Neural crest cell (in vitro differentiated cells): ENCODE results near the gene ABCA13. TPM values are rescaled to one million over a fixed set of nuclear protein-coding genes. Genes with fewer than 3 reads are reported as not detected.

ENCODE experiments used
- DNase-seq: peaks from one replicate; pipeline ENCODE4 v3.0.0; 2021; ENCODE audit warnings: low read depth, mixed read lengths, low spot score
- H3K27ac Mint-ChIP-seq: one replicate; pipeline ENCODE4 v1.8.0; 2021; ENCODE audit warnings: mild to moderate bottlenecking, mixed read lengths; ENCODE audit not compliant: unreplicated experiment
- H3K27me3 Mint-ChIP-seq: 2 replicates; pipeline ENCODE4 v1.8.0; 2021; ENCODE audit warnings: low read depth, mild to moderate bottlenecking, mixed read lengths
- H3K36me3 Mint-ChIP-seq: 2 replicates; pipeline ENCODE4 v1.8.0; 2021; ENCODE audit warnings: low read depth, mild to moderate bottlenecking, mixed read lengths
- H3K4me1 Mint-ChIP-seq: 2 replicates; pipeline ENCODE4 v1.8.0; 2021; ENCODE audit warnings: mixed read lengths
- H3K4me3 Mint-ChIP-seq: one replicate; pipeline ENCODE4 v1.8.0; 2021; ENCODE audit warnings: mild to moderate bottlenecking, mixed read lengths
- H3K9me3 Mint-ChIP-seq: 2 replicates; pipeline ENCODE4 v1.8.0; 2021; ENCODE audit warnings: mixed read lengths
- total RNA-seq: library from RNA; stranded (reverse); gene quantifications from 2 replicates; pipeline ENCODE4 v1.2.1, GENCODE V29; 2021
- TF ChIP-seq, protein P1 (sequence below): fragments of 200-600 bp; sonication (generic); conservative IDR thresholded peaks from 2 replicates; pipeline ENCODE4 v1.5.0; 2021; ENCODE audit warnings: antibody characterized with exemption, mild to moderate bottlenecking

The ABCA13 gene
- total RNA-seq, 1 donor from 2014 or later: 0.89 TPM

DNA sequence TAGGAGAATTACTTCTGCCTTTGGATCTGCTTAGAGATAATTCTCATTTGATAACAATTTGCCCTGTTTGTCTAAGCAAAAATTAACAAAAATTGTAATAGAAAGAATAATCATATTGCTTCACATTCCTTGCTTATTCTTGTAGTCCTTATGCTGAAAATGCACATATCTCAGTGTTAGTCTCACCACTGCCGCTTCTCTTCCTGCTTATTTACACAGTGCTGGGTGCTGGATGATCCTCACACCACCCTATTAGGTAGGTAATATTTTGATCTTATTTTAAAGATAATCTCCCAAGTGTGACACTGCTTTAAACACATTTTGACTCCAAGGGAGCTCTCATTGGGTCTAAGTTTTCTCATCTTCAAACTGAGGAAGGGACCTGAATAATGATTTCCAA is 46.0 kb downstream of the ABCA13 start:
- peaks cover 6% of the 10 kb centered on the region for H3K36me3 Mint-ChIP-seq
- TF ChIP-seq, protein P1, sequence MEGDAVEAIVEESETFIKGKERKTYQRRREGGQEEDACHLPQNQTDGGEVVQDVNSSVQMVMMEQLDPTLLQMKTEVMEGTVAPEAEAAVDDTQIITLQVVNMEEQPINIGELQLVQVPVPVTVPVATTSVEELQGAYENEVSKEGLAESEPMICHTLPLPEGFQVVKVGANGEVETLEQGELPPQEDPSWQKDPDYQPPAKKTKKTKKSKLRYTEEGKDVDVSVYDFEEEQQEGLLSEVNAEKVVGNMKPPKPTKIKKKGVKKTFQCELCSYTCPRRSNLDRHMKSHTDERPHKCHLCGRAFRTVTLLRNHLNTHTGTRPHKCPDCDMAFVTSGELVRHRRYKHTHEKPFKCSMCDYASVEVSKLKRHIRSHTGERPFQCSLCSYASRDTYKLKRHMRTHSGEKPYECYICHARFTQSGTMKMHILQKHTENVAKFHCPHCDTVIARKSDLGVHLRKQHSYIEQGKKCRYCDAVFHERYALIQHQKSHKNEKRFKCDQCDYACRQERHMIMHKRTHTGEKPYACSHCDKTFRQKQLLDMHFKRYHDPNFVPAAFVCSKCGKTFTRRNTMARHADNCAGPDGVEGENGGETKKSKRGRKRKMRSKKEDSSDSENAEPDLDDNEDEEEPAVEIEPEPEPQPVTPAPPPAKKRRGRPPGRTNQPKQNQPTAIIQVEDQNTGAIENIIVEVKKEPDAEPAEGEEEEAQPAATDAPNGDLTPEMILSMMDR: no peak
- no peak overlapping the region for H3K4me3 Mint-ChIP-seq
- H3K4me1 Mint-ChIP-seq: no peaks in the 10 kb centered on the region
- DNase-seq: no peak
- H3K27ac Mint-ChIP-seq: no peak overlapping the region
- no peaks in the 10 kb centered on the region for H3K27me3 Mint-ChIP-seq
- peaks cover 5% of the 10 kb centered on the region for H3K9me3 Mint-ChIP-seq

- TF ChIP-seq, protein P1: no peak
- Mint-ChIP-seq H3K27ac (no peak overlapping the region), H3K36me3 (peaks cover 4% of the 10 kb centered on the region), H3K4me1 (no peaks in the 10 kb centered on the region), H3K4me3 (no peak overlapping the region), H3K27me3 (no peaks in the 10 kb centered on the region), H3K9me3 (peaks cover 3% of the 10 kb centered on the region)
- no peak for DNase-seq
These were observed 46.5 kb downstream of the ABCA13 start for GRCh38 chr7:48217753-48218152.

DNA sequence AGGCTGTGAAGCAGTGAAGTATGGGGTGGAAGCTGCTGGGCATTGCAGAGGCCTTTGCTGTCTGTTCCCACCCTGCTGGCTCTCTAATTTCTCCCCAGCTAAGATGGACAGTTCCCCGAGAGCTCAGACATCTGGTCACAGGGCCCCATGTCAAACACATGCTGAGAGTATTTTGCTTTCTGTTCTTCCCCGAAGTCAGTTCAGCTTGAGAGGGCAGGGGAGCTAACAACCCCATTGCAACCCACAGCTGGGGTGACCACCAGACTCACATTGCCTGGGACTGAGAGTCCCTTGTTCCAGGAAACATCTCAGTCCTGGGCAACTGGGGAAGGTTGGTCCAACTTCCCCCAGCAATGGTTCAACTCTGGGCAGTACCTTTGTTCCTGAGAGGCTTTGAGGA is 52.8 kb downstream of the ABCA13 start:
- Mint-ChIP-seq H3K9me3 (peaks cover 5% of the 10 kb centered on the region), H3K36me3 (no peaks in the 10 kb centered on the region)
- no peak for DNase-seq

DNA sequence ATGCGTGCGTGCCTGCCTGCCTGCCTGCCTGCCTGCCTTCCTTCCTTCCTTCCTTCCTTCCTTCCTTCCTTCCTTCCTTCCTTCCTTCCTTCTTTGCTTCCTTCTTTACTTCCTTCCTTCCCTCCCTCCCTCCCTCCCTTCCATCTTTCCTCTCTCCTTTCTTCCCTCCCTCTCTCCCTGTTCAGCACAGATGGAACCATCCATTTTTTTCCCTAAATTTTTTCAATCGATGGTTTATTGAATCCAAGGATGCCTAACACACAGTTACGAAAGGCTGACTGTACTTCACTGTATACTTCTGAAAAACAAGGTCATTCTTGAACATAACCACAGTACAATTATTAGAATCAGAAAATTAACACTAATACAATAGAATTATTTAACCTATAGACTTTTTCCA is 53.8 kb downstream of the ABCA13 start:
- H3K4me3 Mint-ChIP-seq: no peak overlapping the region

More for the DNA sequence above, 52.8 kb downstream of the ABCA13 start:
- TF ChIP-seq, protein P1: no peak
- no peaks in the 10 kb centered on the region for H3K4me1 Mint-ChIP-seq
- H3K4me3 Mint-ChIP-seq: no peak overlapping the region
- no peak overlapping the region for H3K27ac Mint-ChIP-seq
- no peaks in the 10 kb centered on the region for H3K27me3 Mint-ChIP-seq

GRCh38 chr7:48237354-48237753 is 66.1 kb downstream of the ABCA13 start:
- H3K36me3 Mint-ChIP-seq: peaks cover 14% of the 10 kb centered on the region
- H3K27ac Mint-ChIP-seq: no peak overlapping the region
- no peaks in the 10 kb centered on the region for H3K4me1 Mint-ChIP-seq
- no peaks in the 10 kb centered on the region for H3K27me3 Mint-ChIP-seq
- TF ChIP-seq, protein P1: no peak
- DNase-seq: no peak
- H3K4me3 Mint-ChIP-seq: no peak overlapping the region
- peaks cover 14% of the 10 kb centered on the region for H3K9me3 Mint-ChIP-seq

More for the DNA sequence above, 53.8 kb downstream of the ABCA13 start:
- H3K27me3 Mint-ChIP-seq: no peaks in the 10 kb centered on the region
- H3K9me3 Mint-ChIP-seq: peaks cover 5% of the 10 kb centered on the region
- no peak for DNase-seq
- no peak overlapping the region for H3K27ac Mint-ChIP-seq
- TF ChIP-seq, protein P1: no peak
- H3K4me1 Mint-ChIP-seq: no peaks in the 10 kb centered on the region
- no peaks in the 10 kb centered on the region for H3K36me3 Mint-ChIP-seq

GRCh38 chr7:48242846-48243245 is 71.6 kb downstream of the ABCA13 start:
- Mint-ChIP-seq H3K4me3 (no peak overlapping the region), H3K4me1 (peaks cover 14% of the 10 kb centered on the region)

More at GRCh38 chr7:48242846-48243245, 71.6 kb downstream of the ABCA13 start:
- no peaks in the 10 kb centered on the region for H3K36me3 Mint-ChIP-seq
- H3K9me3 Mint-ChIP-seq: no peaks in the 10 kb centered on the region
- no peaks in the 10 kb centered on the region for H3K27me3 Mint-ChIP-seq
- H3K27ac Mint-ChIP-seq: no peak overlapping the region
- no peak for DNase-seq
- TF ChIP-seq, protein P1: no peak
